CD4-positive, alpha-beta T cell treated with Interleukin-10 for 1 hour (primary cell): ENCODE results near the gene DNAH3.
A peak's percentile ranks its signal among the peaks of the same experiment; 100 is the strongest.
"Not testable (repeated sequence)": the region's sequence is repeated elsewhere in the genome, so short reads cannot be mapped to it uniquely, and the experiment has no call there.

Experiments
- DNase-seq: peaks from one replicate; pipeline ENCODE4 v3.0.0-alpha.2; 2020

The DNAH3 gene

DNA sequence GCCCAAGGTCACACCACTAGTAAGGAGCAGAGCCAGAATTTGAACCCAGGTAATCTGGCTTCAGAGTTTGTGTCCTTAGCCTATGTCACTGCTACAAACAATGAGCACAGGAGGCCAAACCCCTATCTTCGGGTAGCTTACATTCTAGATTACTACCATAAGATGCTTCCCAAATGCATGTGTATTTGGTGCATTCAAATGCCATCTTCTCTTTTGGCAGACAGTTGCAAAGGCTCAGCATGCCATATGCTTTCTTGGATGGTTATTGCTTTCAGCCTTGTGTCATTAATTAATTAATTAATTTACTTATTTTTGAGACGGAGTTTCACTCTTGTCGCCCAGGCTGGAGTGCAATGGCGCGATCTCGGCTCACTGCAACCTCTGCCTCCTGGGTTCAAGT, 80.7 kb downstream of the DNAH3 start:
- no peak for DNase-seq

DNA sequence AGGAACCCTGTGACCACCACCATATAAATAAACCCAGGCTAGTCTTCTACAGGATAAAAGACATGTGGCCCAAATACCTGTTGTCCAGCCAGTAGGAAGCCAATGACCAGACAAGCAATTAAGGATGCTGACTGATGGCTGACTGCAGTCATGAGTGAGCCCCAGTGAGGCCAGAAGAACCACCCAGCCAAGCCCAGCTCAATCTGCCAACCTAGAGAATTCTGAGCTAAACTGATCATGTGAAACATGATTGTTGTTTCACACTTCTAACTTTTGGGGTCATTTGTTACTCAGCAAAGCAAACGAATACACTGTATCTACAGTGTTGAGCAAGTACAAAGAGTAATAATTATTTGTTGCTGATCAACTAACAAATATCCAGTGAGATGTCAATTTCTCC, 86.4 kb downstream of the DNAH3 start:
- no peak for DNase-seq

DNA sequence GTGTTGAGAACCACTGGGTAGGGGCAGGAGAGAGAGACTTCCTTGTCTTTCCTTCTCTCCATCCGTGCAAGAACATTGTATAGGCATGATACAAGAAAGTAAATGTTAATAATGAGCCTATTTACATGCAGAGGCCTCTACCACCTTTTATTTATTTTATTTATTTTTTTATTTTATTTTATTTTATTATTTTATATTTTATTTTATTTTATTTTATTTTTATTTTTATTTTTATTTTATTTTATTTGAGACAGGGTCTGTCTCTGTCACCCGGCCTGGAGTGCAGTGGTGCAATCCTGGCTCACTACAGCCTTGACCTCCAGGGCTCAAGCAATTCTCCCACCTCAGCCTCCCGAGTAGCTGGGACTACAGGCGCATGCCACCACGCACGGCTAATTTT, 87.3 kb downstream of the DNAH3 start:
- DNase-seq, result not testable (repeated sequence)

DNA sequence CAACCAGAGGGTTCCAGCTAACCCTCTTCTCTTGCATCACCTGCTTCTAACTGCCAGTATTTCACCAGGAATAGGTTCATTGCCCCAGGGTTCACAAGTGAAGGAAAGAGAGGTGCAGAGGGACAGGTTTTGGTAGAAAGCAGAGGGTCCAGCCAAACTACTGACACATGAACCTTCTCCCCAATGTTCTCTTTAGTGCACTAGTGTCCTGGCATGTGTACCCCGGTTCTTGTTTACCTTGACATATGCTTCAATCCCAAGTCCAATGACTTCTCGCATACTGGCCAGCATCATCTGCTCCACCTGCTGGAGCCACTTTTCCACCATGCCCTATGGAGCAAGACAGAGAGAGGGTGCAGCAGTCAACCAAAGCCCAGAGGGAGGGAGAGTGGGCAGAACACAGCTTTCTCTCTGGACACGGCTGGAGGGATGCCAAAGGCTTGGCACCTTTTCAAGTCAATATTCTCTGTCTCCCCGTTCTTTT, 90.6 kb downstream of the DNAH3 start:
- DNase-seq, result no peak

DNA sequence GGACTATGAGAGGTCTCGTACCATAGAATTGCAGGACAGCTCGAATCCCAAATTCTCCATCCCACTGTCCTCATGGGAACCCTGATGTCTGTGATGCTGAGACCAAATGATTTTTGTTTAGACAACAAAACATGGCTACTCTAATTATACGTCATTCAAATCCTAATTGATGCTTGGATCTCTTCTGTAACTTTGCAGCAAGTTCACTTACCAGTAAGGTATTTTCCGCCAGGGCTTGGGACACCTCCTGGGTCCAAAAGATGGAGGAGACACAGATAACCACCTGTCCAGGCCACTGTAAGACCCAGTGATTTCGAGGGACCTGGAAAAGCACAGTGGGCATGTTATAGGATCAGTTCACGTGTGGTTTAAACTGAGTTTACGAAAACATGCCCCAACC, 92.8 kb downstream of the DNAH3 start:
- no peak for DNase-seq

DNA sequence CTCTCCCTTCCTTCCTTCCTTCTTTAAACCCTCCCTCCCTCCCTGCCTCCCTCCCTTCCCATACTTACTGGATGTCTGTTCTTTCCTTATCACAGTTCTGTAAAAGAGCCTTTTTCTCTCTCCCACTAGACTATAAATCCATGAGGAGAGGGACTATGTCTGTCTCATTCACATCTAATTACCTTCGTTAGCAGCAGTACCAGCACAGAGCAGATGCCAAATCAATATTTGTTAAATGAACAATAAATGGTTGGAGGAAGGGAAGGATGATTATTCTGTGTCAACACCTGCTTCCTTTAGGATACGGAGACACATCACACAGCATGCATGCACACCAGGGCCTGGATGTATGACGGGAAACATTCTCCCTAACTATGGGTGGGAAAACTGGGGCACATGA, 94.2 kb downstream of the DNAH3 start:
- no peak for DNase-seq

DNA sequence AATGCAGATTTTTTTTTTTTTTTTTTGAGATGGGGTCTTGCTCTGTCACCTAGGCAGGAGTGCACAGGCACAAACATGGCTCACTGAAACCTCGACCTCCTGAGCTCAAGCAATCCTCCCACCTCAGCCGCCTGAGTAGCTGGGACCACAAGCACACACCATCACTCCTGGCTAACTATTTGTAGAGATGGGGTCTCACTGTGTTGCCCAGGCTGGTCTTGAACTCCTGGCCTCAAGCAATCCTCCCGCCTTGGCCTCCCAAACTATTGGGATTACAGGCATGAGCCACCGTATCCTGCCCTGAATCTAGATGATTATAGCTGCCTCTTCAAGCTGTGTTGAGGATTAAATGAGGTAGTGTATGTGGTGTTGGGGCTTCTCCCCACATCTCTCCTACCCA, 94.9 kb downstream of the DNAH3 start:
- not testable (repeated sequence) for DNase-seq

DNA sequence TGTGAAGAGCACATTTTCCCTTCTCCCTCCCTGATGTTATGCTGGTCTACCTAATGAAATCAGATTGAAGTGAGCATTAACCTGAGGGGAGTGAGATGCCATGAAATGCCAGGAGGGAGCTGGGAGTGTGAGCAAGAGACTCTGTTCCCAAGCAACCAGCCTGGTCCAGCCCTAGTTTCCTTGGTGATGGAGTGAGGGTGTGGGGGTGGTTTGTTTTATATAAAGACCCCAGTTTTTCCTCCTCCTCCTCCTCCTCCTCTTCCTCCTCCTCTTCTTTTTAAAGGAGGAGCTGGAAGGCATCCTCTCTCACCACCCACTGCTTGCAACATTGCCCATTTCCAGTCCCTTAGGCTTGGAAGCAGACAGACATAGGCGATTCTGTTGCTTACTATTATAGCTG, 97.1 kb downstream of the DNAH3 start:
- no peak for DNase-seq

DNA sequence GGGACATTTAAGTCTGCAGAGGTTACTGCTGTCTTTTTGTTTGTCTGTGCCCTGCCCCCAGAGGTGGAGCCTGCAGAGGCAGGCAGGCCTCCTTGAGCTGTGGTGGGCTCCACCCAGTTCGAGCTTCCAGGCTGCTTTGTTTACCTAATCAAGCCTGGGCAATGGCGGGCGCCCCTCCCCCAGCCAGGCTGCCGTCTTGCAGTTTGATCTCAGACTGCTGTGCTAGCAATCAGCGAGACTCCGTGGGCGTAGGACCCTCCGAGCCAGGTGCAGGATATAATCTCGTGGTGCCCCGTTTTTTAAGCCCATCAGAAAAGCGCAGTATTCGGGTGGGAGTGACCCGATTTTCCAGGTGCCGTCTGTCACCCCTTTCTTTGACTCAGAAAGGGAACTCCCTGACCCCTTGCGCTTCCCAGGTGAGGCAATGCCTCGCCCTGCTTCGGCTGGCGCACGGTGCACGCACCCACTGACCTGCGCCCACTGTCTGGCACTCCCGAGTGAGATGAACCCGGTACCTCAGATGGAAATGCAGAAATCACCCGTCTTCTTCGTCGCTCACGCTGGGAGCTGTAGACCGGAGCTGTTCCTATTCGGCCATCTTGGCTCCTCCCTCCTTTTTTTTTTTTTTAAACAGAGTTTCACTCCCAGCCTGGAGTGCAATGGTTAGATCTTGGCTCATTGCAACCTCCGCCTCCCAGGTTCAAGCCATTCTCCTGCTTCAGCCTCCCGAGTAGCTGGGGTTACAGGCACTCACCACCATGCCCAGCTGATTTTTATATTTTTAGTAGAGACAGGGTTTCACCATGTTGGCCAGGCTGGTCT, 102.3 kb downstream of the DNAH3 start:
- not testable (repeated sequence) for DNase-seq

DNA sequence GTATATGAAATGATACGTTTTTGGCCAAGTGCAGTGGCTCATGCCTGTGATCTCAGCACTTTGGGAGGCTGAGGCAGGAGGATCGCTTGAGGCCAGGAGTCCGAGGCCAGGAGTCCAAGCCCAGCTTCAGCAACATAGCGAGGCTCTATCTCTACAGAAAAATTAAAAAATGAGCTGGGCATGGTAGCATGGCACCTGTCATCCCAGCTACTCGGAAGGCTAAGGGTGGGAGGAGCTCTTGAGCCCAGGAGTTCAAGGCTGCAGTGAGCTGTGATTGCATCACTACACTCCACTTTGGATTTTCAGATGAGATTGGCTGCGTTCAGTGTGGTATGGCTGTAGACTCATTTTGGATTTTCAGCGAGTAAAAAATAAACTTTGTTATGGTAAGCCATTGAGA, 112.4 kb downstream of the DNAH3 start:
- DNase-seq, result no peak

DNA sequence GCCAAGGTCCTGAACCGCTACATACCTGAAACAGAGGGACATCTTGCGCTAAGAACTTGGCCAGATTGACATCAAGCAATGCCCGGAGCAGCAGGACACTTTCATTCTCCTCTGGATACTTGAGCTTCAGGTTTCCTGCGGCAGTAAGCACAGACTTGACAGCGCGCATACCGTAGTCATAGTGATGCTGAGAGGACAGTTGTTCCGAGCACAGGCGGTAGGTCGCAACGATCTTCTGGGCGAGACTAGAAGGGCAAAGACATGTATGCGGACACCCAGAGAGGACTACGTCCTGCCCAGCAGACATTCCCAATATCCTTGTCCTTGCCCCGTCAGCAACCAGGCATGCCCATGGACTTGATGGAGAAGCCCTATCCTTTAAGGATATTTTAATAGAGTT, 112.9 kb downstream of the DNAH3 start:
- no peak for DNase-seq

DNA sequence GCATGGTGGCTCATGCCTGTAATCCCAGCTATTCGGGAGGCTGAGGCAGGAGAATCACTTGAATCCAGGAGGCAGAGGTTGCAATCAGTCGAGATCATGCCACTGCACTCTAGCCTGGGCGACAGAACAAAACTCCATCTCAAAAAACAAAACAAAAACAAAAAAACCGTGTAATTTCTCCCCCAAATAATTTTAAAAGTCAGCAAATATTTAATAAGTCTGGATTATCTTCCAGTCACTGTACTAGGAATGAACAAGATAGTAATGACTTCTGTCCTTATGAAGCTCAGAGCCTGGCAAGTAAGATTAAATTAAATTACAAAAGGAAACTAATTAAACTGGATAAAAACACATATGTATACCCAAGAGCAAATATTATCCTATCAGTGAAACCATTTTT, 113.5 kb downstream of the DNAH3 start:
- no peak for DNase-seq

DNA sequence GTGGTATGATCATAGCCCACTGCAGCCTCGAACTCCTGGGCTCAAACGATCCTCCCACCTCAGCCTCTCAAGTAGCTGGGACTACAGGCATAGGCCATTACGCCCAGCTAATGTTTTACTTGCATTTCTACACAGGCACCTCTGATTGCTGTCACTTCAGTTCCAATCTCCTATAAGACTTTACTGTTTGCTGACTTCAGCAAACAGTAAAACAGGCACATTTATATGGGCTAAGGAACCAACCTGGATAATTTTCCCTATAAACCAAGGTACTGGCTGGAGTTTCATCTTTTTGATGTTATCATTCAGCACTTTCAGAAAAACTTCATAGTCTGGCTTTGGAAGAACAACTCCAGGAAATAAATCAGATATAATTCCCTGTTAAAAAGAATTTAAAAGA, 114.2 kb downstream of the DNAH3 start:
- DNase-seq, result no peak

DNA sequence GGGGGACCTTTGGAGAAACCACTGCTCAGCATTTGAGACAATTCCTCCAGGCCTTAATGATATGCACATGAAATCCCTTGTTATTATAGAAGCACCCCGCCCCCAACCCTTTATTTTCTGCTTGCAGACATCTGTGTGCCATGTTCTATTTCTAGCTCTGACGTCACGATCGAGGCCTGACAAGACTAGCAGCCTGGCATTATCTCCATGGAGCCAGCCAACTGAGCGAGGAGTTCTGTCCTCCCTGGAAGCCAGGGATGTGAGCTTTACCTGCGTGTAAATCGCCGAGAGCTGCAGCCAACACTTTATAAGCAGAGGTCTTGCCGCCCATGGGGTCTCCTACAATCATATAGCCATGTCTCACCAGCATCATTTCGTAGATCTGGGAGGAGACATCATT, 116.9 kb downstream of the DNAH3 start:
- no peak for DNase-seq

DNA sequence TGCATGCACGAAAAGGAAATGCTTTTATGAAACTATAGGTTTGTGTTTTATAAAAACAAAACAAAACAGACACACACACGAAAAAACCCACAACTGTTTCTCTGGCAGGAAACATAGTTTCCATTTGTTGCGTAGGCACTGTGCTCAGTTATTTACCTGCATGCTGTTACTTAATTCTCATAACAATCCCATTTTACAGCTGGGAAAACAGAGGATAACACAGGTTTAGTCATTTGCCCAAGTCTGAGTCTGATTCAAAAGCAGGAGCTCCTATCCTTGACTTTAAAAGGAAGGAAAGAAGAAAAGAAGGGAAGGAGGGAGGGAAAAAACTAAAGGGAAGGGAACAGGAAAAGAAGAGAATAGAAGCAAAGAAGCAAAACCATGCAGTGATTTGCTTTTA, 117.4 kb downstream of the DNAH3 start:
- no peak for DNase-seq

DNA sequence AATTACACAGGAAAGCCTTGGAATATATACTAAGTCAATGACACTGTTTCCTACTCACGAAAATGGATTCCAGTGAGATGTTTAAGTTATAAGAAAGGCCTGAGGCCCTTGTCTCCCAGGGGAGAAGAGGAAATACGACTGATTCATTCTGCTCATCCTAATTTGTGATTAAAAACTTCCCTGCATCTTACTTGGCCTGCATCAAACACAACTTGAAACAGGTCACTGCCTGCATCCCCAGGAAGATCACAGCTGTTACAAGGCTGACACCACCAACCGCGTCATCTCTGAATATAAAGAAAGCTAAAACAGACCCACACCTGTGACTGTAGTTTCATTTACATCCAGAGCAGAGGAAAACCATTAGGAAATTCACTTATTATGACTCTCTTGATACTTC, 121.9 kb downstream of the DNAH3 start:
- no peak for DNase-seq

DNA sequence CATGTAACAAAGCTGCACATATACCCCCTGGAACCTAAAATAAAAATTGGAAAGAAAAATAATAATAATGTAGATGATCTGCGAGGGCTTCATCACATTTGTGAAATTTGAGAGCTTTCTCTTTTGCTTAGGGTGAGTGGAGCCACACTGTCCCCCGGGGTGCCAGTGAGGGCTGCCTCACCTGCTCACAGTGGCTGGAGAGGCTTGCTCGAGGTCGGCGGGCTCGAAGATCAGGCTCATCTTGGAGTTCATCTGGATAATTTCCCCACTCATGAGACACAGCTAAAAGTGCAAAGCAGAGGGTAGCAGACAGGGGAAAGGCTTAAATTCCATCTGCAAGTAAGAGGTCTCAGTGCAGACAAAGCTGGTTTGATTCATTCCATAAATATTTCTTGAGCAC, 123.8 kb downstream of the DNAH3 start:
- no peak for DNase-seq

DNA sequence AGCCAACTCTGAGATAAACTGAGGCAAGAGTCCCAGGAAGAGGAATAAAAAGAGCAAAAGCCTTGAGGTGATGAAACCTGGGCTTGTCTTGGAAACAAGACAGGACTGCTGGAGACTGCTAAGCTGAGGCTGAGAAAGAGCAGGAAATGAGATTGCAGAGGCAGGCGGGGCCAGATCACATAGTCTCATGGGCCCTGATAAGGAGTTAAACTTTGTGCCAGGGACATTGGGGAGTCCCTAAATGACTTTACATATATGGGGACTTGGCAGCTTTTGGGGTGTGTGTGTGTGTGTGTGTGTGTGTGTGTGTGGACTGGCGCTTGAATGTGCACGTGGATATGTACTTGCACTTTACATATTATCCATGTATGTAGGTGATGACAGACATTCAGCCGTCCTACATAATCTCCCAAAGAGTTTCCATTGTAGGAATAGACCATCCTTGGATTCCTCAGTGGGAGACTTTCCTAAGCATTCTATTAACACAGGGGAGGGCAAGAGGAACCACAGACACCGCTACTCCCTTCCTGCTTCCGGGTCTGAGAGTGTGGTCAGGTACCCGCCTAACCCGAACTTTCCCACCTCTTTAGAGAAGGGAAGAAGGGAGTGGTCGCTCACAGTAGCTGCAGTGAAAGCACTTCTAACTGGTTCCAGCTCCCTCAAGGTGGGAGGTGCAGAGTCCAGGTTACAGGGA, 127.0 kb downstream of the DNAH3 start:
- DNase-seq, result peak; percentile 7

DNA sequence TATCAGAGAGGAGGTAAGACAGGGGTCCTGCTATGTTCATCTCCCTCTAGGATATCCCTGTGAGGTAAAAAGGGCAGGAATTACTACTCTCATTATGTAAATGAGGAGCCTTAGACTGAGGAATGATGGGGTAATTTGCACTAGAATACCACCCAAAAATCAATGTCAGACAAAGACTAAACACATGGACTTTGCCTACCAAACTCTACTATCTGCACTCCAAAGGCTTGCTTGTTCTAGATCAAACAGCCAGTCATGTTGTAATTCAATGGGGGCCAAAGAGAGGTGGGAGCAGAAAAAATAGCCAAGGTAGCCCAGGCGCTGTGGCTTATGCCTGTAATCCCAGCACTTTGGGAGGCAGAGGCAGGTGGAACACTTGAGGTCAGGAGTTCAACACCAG, 129.3 kb downstream of the DNAH3 start:
- DNase-seq, result no peak

DNA sequence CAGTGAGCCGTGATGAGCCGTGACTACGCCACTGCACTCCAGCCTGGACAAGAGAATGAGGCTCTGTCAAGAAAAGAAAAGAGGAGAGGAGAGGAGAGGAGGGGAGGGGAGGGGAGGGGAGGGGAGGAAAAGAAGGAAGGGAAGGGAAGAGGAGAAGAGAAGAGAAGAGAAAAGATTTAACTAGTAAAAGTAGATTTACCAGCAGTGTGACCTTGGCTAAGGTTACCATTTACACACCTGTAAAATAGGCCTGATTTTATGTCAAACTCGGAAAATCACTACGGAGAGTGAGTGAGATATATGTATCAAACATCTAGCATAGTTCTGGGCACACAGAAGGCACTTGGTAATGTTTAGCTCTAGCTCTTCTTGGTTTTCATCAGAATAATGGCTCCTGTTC, 140.8 kb downstream of the DNAH3 start:
- DNase-seq, result no peak

DNA sequence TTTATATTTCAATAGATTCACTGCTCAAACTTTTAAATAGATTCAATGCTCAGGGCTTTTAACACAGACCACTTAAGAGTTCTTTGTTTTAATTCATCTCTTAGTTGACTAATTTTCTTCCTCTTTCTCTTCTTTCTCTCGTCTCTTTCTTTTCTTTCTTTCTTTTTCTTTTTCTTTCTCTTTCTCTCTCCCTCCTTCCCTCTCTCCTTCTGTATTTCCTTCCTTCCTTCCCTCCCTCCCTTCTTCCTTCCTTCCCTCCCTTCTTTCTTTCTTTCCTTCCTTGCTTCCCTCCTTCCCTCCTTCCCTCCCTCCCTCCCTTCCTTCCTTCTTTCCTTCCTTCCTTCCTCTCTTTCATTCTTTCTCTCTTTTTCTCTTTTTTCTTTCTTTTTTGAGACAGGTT, 145.6 kb downstream of the DNAH3 start:
- no peak for DNase-seq

DNA sequence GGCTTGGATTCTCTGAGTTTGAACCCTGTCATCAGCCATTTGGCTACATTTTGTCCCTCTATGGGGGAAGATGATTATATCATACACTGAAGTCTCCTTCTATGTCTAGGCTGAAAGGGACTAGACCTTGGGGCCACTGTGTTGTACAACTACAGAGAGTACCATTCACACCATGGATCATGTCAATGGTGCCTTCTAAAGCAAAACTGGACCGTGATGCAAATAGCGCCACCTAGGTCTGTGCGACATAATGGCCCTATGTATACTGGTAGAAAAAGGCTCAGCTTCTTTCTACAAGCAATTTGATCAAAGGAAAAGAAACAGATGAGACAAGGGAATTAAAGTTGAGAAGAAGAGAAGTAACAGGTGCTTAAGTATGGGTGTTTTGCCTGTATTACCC, 149.4 kb downstream of the DNAH3 start:
- peak; percentile 16 for DNase-seq

DNA sequence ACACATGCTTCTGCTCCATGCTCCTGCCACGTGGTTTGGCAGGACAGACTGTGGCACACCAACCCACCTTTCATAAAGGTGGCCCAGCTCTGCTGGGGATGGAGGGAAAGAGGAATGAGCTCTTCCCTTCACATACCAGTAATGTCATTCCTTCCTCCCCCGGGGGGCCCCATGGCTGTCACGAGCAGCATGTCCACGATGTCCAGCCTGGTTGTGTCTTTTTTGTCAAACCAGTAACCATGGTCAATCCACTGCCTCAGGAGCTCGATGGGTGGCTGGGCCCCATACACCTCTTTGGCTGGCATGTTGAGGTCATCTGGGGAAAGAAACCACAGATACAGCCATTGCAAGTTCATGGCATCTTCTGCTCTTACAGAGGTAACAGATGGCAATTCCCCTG, 153.5 kb downstream of the DNAH3 start:
- DNase-seq, result no peak

DNA sequence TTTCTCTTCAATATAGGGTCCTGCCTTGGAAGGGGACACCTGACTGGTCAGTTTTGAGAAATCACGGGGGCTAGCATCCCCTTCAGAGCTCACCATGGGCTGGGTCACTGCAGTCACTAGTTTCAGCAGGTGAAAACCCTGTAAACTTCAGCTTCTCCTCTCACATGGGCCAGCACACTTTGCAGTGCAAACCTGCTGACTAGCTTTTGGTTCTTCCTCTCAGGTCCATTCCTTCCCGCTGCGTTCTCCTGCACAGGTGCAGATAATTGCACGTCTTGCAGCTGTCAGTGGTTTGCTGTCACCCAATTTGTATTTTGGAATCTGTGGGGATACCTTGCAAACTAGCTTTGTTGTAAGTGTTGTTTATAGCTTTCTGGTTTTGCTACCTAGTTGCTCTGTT, 154.9 kb downstream of the DNAH3 start:
- no peak for DNase-seq
